GM23338 (cell line): ENCODE data around the gene TBC1D5. TPM values are rescaled to one million over a fixed set of nuclear protein-coding genes. Genes with fewer than 3 reads are reported as not detected.

Source experiments
- ATAC-seq: fragments of 200-7000 bp; cut with Tn5 transposase; 3 replicates; pipeline ENCODE4 v1.9.1; 2020
- DNase-seq: peaks from one replicate; pipeline ENCODE4 v3.0.0-alpha.2; 2015; ENCODE audit warnings: low spot score
- H2AFZ ChIP-seq: fragments of 200-600 bp; sonication (generic); 2 replicates; pipeline ENCODE4 v1.8.0; 2016; ENCODE audit warnings: antibody characterized with exemption, mild to moderate bottlenecking, moderate library complexity
- H3F3A ChIP-seq: fragments of 200-600 bp; sonication (generic); replicated peaks from 2 replicates; pipeline ENCODE4 v1.8.0; 2017; ENCODE audit warnings: antibody characterized with exemption, mixed run types, low read depth
- H3K27ac ChIP-seq: fragments of 200-600 bp; sonication (generic); 2 replicates; pipeline ENCODE4 v1.6.1; 2016; ENCODE audit warnings: low read depth
- H3K27me3 ChIP-seq: fragments of 200-600 bp; sonication (generic); 2 replicates; pipeline ENCODE4 v1.8.0; 2016; ENCODE audit warnings: mild to moderate bottlenecking, mixed run types, moderate library complexity; ENCODE audit not compliant: insufficient read depth
- H3K36me3 ChIP-seq: fragments of 200-600 bp; sonication (generic); 2 replicates; pipeline ENCODE4 v1.8.0; 2016; ENCODE audit warnings: mild to moderate bottlenecking; ENCODE audit not compliant: insufficient read depth
- H3K4me1 ChIP-seq: fragments of 200-600 bp; sonication (generic); 2 replicates; pipeline ENCODE4 v1.8.0; 2016; ENCODE audit warnings: mild to moderate bottlenecking, moderate library complexity; ENCODE audit not compliant: insufficient read depth
- H3K4me2 ChIP-seq: fragments of 200-600 bp; sonication (generic); 2 replicates; pipeline ENCODE4 v1.7.1; 2017; ENCODE audit warnings: mixed run types
- H3K4me3 ChIP-seq: fragments of 200-600 bp; sonication (generic); 2 replicates; pipeline ENCODE4 v1.6.1; 2016; ENCODE audit warnings: mixed run types
- H3K79me2 ChIP-seq: fragments of 200-600 bp; sonication (generic); replicated peaks from 2 replicates; pipeline ENCODE4 v1.8.0; 2017; ENCODE audit warnings: mild to moderate bottlenecking; ENCODE audit not compliant: insufficient read depth
- H3K9me2 ChIP-seq: fragments of 200-600 bp; sonication (generic); 2 replicates; pipeline ENCODE4 v1.8.0; 2017; ENCODE audit not compliant: insufficient read depth
- H4K20me1 ChIP-seq: fragments of 200-600 bp; sonication (generic); replicated peaks from 2 replicates; pipeline ENCODE4 v1.8.0; 2017; ENCODE audit warnings: mild to moderate bottlenecking; ENCODE audit not compliant: insufficient read depth
- H3K27ac Mint-ChIP-seq: 2 replicates; pipeline ENCODE4 v1.8.0; 2020; ENCODE audit warnings: inconsistent platforms, mild to moderate bottlenecking, moderate library complexity, mixed read lengths
- H3K27me3 Mint-ChIP-seq: 3 replicates; pipeline ENCODE4 v1.8.0; 2022; ENCODE audit warnings: low read depth, mild to moderate bottlenecking, moderate library complexity, mixed read lengths, inconsistent platforms; ENCODE audit not compliant: insufficient read depth, poor library complexity
- H3K36me3 Mint-ChIP-seq: 3 replicates; pipeline ENCODE4 v1.8.0; 2021; ENCODE audit warnings: low read depth, mild to moderate bottlenecking, inconsistent platforms, moderate library complexity, mixed read lengths
- H3K4me1 Mint-ChIP-seq: 3 replicates; pipeline ENCODE4 v1.8.0; 2020; ENCODE audit warnings: mild to moderate bottlenecking, inconsistent platforms, mixed read lengths
- H3K4me3 Mint-ChIP-seq: 3 replicates; pipeline ENCODE4 v1.8.0; 2021; ENCODE audit warnings: moderate library complexity, mild to moderate bottlenecking, inconsistent platforms, mixed read lengths
- H3K9me3 Mint-ChIP-seq: 3 replicates; pipeline ENCODE4 v1.8.0; 2020; ENCODE audit warnings: moderate library complexity, mild to moderate bottlenecking, inconsistent platforms, mixed read lengths
- CREB1 ChIP-seq: fragments of 250-450 bp; sonication (Bioruptor Pico); IDR thresholded peaks from 2 replicates; pipeline ENCODE4 v1.5.0; 2020; ENCODE audit warnings: low read depth, mild to moderate bottlenecking, moderate library complexity
- CTCF ChIP-seq, 2 experiments: fragments of 200-600 bp in 1 of 2; sonication (generic) in 1 of 2; conservative IDR thresholded peaks; 2 replicates each; pipeline versions ENCODE4 v1.5.1 to v1.6.1; 2016 to 2017; ENCODE audit warnings: antibody characterized with exemption in 2 of 2, low read depth in 2 of 2, mild to moderate bottlenecking in 2 of 2, moderate library complexity in 1 of 2
- ETS1 ChIP-seq: IDR thresholded peaks from 2 replicates; pipeline ENCODE4 v1.6.1; 2016; ENCODE audit warnings: antibody characterized with exemption
- EZH2phosphoT487 ChIP-seq: fragments of 200-600 bp; sonication (generic); IDR thresholded peaks from one replicate; pipeline ENCODE4 v1.8.1; 2018; ENCODE audit warnings: antibody characterized with exemption; ENCODE audit not compliant: unreplicated experiment
- JUNB ChIP-seq: IDR thresholded peaks from one replicate; pipeline ENCODE4 v1.6.1; 2016; ENCODE audit warnings: antibody characterized with exemption; ENCODE audit not compliant: unreplicated experiment
- NANOG ChIP-seq: IDR thresholded peaks from 2 replicates; pipeline ENCODE4 v1.6.1; 2016; ENCODE audit warnings: antibody characterized with exemption, borderline replicate concordance
- POLR2AphosphoS5 ChIP-seq: IDR thresholded peaks from 2 replicates; pipeline ENCODE4 v1.6.1; 2016; ENCODE audit warnings: antibody characterized with exemption, low read depth
- REST ChIP-seq: IDR thresholded peaks from one replicate; pipeline ENCODE4 v1.6.1; 2018; ENCODE audit warnings: antibody characterized with exemption; ENCODE audit not compliant: unreplicated experiment
- STAT1 ChIP-seq: IDR thresholded peaks from one replicate; pipeline ENCODE4 v1.6.1; 2016; ENCODE audit warnings: antibody characterized with exemption; ENCODE audit not compliant: unreplicated experiment
- ZNF114 ChIP-seq: fragments of 250-450 bp; sonication (Bioruptor Pico); IDR thresholded peaks from 2 replicates; pipeline ENCODE4 v1.5.0; 2020; ENCODE audit warnings: mild to moderate bottlenecking, moderate library complexity
- ZNF331 ChIP-seq: fragments of 250-450 bp; sonication (Bioruptor Pico); IDR thresholded peaks from 2 replicates; pipeline ENCODE4 v1.5.0; 2020; ENCODE audit warnings: low read depth, mild to moderate bottlenecking, moderate library complexity
- ZNF462 ChIP-seq: fragments of 250-450 bp; sonication (Bioruptor Pico); IDR thresholded peaks from 2 replicates; pipeline ENCODE4 v1.5.0; 2020; ENCODE audit warnings: mild to moderate bottlenecking, moderate library complexity
- polyA plus RNA-seq: library from polyadenylated mRNA; unstranded; fragments of >200 nt; fragmentation: Nextera tagmentation; extraction: Ambion mirVana; gene quantifications from 2 replicates; pipeline ENCODE4 v1.2.1, GENCODE V29; 2016
- total RNA-seq: library from RNA; depleted of rRNA; stranded (reverse); fragments of >200 nt; shearing (Covaris generic); gene quantifications from 2 replicates; pipeline ENCODE4 v1.2.3, GENCODE V29; 2014

Gene TBC1D5
- total and polyA plus RNA-seq, 2 experiments from 2014 or later = 21.8 to 48.1 TPM

GRCh38 chr3:17730318-17730967, 12.0 kb downstream of the TBC1D5 start:
- Mint-ChIP-seq H3K36me3 (peaks cover 25% of the 10 kb centered on the region; the same call in 2 of the 3 replicates), H3K9me3 (no peaks in the 10 kb centered on the region; the same call in 2 of the 3 replicates), H3K4me1 (peaks cover 3% of the 10 kb centered on the region; the same call in 2 of the 3 replicates), H3K27me3 (no peaks in the 10 kb centered on the region), H3K4me3 (no peak overlapping the region), H3K27ac (no peak overlapping the region)
- no peak overlapping the region for H3K4me3 ChIP-seq
- H3K4me1 ChIP-seq = no peaks in the 10 kb centered on the region
- no peak overlapping the region for H2AFZ ChIP-seq
- peaks cover 3% of the 10 kb centered on the region for H4K20me1 ChIP-seq
- H3K27me3 ChIP-seq = no peaks in the 10 kb centered on the region
- no peaks in the 10 kb centered on the region for H3K36me3 ChIP-seq
- TF ChIP-seq POLR2AphosphoS5 (no peak), ETS1 (no peak), JUNB (no peak), NANOG (no peak), REST (no peak), ZNF114 (CRISPR knock-in tag) (no peak), EZH2phosphoT487 (no peak), CREB1 (CRISPR knock-in tag) (no peak), ZNF462 (no peak), STAT1 (no peak), CTCF (conservative IDR thresholded peaks at IDR 0.05; ENCODE audit: low read depth in 2 of 2) (no peak), ZNF331 (CRISPR knock-in tag) (no peak)
- H3F3A ChIP-seq = no peaks in the 10 kb centered on the region
- DNase-seq = peak; percentile 4
- peaks cover 23% of the 10 kb centered on the region for H3K79me2 ChIP-seq
- 0 out of 2 replicates have a peak, but pooled peaks cover 2% of the 10 kb centered on the region for H3K9me2 ChIP-seq
- ATAC-seq = no peak
- no peak overlapping the region for H3K4me2 ChIP-seq
- H3K27ac ChIP-seq = no peak overlapping the region
